ENCODE measurements around the gene DLX6.

GRCh38 chr7:96991546-96992191, 13.7 kb upstream of the DLX6 start:
- no peak for TF ChIP-seq POLR2AphosphoS5 (IDR thresholded peaks at IDR 0.05; ENCODE audit: low read depth, low read length)
- no peak for TF ChIP-seq CTCF (IDR thresholded peaks at IDR 0.05)
- TF ChIP-seq, protein P1, sequence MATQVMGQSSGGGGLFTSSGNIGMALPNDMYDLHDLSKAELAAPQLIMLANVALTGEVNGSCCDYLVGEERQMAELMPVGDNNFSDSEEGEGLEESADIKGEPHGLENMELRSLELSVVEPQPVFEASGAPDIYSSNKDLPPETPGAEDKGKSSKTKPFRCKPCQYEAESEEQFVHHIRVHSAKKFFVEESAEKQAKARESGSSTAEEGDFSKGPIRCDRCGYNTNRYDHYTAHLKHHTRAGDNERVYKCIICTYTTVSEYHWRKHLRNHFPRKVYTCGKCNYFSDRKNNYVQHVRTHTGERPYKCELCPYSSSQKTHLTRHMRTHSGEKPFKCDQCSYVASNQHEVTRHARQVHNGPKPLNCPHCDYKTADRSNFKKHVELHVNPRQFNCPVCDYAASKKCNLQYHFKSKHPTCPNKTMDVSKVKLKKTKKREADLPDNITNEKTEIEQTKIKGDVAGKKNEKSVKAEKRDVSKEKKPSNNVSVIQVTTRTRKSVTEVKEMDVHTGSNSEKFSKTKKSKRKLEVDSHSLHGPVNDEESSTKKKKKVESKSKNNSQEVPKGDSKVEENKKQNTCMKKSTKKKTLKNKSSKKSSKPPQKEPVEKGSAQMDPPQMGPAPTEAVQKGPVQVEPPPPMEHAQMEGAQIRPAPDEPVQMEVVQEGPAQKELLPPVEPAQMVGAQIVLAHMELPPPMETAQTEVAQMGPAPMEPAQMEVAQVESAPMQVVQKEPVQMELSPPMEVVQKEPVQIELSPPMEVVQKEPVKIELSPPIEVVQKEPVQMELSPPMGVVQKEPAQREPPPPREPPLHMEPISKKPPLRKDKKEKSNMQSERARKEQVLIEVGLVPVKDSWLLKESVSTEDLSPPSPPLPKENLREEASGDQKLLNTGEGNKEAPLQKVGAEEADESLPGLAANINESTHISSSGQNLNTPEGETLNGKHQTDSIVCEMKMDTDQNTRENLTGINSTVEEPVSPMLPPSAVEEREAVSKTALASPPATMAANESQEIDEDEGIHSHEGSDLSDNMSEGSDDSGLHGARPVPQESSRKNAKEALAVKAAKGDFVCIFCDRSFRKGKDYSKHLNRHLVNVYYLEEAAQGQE (IDR thresholded peaks at IDR 0.05; ENCODE audit: insufficient read depth in 1 of 2, low read depth in 2 of 2, low read length in 1 of 2), result no peak
